PC-3 (cell line): ENCODE data around the gene NPR3.

Experiments
- EZH2phosphoT487 ChIP-seq: fragments of 300-600 bp; sonication (generic); IDR thresholded peaks from 2 replicates; pipeline ENCODE4 v1.6.1; 2018; ENCODE audit warnings: mild to moderate bottlenecking, antibody characterized with exemption, low read length, borderline replicate concordance
- TF ChIP-seq, protein P1 (sequence below): fragments of 300-600 bp; sonication (generic); conservative IDR thresholded peaks from 2 replicates; pipeline ENCODE4 v1.5.1; 2017; ENCODE audit warnings: antibody characterized with exemption, low read depth, mild to moderate bottlenecking, low read length

DNA sequence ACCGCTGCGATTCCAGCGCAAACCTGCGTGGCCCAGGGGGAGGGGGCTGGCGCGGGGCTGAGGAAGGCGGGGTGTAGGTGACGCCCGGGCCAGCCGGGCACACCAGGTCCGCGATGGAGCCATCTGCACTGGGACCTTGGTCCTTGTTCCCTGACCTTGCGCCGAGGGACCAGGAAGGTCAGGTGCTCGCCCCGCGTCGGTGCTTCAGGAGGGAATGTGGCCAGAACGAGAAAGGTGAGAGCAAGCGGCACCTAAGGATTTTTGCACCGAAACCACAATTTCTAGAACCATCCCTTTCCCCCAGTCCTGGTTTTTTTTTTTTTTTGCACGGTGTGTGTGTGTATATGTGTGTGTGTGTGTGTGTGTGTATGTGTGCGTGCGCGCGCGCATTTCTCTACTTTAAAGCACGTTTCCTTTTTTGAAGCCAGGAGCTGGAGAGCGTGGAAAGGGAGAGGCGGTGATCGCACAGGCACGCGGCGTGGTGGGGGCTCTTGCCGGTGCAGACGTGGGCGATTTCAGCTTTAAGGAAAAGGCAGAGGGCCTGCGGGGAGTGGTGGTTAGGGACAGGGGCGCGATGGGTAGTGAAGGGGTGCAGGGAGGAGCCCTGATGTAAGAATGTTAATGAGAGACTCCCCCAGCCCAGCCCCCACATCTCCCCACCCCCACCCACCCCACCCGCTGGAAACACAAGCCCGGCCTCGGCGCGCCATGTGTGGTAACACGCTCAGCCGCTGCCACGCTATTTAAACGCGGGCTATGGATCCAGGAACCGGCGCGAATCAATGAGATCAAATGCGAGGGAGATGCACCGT is at the start of gene NPR3:
- TF ChIP-seq, protein P1, sequence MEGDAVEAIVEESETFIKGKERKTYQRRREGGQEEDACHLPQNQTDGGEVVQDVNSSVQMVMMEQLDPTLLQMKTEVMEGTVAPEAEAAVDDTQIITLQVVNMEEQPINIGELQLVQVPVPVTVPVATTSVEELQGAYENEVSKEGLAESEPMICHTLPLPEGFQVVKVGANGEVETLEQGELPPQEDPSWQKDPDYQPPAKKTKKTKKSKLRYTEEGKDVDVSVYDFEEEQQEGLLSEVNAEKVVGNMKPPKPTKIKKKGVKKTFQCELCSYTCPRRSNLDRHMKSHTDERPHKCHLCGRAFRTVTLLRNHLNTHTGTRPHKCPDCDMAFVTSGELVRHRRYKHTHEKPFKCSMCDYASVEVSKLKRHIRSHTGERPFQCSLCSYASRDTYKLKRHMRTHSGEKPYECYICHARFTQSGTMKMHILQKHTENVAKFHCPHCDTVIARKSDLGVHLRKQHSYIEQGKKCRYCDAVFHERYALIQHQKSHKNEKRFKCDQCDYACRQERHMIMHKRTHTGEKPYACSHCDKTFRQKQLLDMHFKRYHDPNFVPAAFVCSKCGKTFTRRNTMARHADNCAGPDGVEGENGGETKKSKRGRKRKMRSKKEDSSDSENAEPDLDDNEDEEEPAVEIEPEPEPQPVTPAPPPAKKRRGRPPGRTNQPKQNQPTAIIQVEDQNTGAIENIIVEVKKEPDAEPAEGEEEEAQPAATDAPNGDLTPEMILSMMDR = no peak
- no peak for TF ChIP-seq EZH2phosphoT487
